GM18858 (cell line): ENCODE data around the gene LMNB1.
A peak's percentile ranks its signal among the peaks of the same experiment; 100 is the strongest.
"Not testable (repeated sequence)": the region's sequence is repeated elsewhere in the genome, so short reads cannot be mapped to it uniquely, and the experiment has no call there.

Experiments
- ATAC-seq: cut with Tn5 transposase; IDR thresholded peaks from one replicate; pipeline ENCODE4 v1.9.1; 2021; ENCODE audit not compliant: unreplicated experiment

LMNB1 gene

GRCh38 chr5:126818736-126819135, 41.8 kb downstream of the LMNB1 start:
- no peak for ATAC-seq

DNA sequence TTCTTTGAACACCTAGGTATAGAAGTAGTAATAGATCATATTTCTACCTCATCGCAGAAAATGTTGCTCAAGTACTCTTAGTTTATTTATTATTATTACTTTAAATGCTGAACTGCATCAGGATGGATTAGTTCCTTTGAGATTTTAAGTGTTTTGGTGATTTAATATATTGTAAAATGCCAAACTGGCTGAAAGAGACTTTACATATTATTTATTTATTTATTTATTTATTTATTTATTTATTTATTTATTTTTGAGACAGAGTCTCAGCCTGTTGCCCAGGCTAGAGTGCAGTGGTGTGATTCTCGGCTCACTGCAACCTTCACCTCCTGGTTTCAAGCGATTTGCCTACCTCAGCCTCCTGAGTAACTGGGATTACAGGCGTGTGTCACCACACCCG, 42.3 kb downstream of the LMNB1 start:
- no peak for ATAC-seq

DNA sequence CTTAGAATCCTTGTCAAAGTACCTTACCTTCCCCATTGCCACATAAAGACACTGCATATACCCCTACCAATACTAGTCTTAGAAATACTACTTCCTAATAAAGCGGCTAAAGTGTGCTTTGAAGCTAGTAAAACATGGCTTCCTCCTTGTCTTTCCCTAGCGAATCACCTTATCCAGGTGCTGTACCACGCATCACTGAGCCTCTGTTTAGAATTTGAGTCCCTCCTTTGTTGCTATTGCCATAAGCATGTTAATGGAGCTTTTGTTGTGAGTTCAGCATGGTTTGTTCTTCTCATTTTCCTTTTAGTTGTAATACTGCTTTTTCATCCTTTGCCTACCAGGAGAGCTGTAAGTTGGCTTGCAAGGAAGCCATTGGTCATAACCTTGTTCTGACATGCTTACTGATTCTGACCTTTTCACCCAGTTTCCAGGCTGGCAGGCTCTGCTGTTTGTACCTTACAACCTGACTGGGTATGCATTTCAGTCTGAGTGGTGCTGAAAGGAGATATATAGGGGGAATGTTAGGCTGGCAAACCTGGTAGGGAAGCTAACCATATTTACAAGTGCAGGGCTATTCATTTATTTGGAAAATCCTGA, 49.8 kb downstream of the LMNB1 start:
- ATAC-seq: no peak

GRCh38 chr5:126829098-126829497, 52.2 kb downstream of the LMNB1 start:
- ATAC-seq: no peak

DNA sequence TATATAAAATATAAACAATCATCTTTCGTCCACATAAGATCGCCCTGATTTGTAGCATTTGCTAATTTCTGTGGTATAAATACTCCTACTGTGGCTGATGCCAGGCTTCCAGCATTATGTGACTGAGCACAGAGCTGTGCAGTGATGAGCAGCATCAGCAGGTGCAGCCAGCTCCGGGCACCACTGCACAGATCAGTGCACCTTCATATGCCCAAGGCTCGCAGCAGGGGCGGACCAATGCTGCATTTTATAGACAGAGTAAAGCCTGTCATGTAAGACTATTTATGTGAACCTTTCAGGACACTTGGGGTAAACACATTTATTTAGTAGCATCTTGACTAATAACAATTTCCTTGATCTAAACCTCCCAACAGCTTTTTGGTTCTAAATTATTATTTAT, 53.1 kb downstream of the LMNB1 start:
- ATAC-seq: no peak

GRCh38 chr5:126831156-126831555, 54.2 kb downstream of the LMNB1 start:
- no peak for ATAC-seq

DNA sequence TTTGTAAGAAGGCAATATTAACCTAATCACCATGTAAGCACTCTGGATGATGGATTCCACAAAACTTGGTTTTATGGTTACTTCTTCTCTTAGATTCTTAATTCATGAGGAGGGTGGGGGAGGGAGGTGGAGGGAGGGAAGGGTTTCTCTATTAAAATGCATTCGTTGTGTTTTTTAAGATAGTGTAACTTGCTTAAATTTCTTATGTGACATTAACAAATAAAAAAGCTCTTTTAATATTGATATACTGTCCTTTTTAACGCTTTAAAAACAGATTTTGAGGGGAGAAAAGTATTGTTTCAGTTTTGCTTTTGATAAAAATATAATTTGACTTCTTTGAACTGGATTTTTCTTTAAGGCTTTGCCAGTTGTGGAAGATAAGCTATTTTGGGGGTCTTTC, 59.8 kb downstream of the LMNB1 start:
- no peak for ATAC-seq

DNA sequence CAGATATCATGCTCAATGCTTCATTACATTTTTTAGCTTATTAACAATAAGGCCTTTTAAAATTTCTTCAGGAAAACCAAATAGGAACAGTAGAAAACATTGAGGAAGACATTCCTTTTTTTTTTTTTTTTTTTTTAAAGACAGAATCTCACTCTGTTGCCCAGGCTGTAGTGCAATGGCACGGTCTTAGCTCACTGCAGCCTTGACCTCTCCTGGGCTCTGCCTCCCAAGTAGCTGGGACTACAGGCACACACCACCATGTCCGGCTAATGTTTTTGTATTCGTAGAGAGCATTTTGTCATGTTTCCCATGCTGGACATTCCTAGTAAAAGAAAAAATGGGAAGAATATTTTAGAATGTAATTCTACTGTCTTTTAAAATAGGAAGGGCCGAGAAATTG, 60.3 kb downstream of the LMNB1 start:
- no peak for ATAC-seq

DNA sequence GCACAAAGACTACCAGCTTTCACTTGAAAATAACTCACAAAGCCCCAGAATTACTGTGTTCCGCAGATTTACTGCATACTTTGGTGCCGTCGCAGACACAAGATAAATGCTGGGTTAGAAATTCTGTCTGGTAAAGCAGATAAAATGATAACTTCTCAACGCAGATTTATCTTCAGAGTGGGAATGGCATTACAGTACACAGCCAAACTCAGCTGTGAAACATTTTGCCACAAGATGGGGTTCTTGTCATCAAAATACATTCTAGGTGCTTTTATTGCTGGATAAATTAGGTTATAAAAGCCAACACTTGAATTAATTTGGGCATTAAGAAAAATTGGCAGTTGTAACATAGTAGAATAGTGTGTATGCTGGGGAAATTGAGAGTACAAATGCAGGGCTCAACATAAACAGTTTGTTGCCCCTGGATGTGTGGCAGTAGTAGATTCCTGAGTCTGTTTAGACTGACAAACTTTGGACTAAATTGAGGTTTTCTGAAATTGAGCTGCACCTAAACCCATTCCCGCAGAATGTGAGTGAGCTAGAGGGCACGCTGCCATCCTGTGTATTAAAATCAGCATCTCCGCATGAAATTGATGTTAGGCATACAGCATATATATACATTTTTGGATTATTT, 61.1 kb downstream of the LMNB1 start:
- no peak for ATAC-seq

DNA sequence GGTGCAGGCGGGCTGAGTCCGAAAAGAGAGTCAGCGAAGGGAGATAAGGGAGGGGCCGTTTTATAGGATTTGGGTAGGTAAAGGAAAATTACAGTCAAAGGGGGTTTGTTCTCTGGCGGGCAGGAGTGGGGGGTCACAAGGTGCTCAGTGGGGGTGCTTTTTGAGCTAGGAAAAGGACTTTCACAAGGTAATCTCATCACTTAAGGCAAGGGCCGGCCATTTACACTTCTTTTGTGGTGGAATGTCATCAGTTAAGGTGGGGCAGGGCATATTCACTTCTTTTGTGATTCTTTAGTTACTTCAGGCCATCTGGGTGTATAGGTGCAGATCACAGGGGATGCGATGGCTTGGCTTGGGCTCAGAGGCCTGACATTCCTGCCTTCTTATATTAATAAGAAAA, 62.5 kb downstream of the LMNB1 start:
- ATAC-seq: not testable (repeated sequence)

DNA sequence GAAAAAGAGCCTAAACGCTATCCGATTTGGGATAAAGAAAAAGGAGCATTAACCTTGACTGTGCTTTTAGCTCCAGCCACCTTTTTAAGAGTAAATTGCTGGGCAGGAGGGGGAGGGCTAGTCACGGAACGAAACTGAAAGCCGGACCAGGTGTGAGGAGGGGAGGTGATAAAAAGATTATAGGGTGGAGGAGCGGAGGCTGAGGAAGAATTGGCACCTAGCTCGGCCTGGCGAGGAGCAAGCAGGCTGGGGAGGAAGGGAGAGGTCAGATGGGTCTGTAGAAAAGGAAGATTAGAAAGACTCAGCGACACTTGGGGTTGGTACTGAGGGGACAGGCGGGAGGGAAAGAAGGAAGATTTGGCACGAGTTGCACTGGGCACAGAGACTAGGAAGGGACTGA, 66.4 kb downstream of the LMNB1 start:
- not testable (repeated sequence) for ATAC-seq

GRCh38 chr5:126845470-126846070, 68.6 kb downstream of the LMNB1 start:
- peak; percentile 80 for ATAC-seq

DNA sequence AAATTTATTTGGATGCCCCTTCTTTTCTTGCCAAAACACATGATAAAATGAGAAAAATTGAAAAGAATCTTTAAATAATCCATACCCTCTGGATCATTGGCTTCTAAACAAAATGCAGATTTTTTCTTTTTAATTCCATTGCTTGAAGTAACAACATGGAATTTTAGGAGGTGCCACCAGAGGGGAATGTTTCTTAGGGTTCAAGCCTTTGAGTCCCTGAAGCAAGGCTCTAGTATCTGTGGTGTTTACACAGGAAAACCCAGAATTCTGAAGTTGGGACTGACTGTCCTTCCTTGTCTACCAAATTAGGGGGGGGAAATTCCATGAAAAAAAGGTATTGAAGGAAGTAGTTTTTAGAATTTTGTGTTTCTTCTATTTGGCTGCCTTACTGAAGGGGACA, 69.4 kb downstream of the LMNB1 start:
- ATAC-seq: no peak

- no peak for ATAC-seq
Observed at GRCh38 chr5:126846744-126847455, 70.0 kb downstream of the LMNB1 start.

GRCh38 chr5:126847456-126847820, 70.5 kb downstream of the LMNB1 start:
- ATAC-seq: no peak

DNA sequence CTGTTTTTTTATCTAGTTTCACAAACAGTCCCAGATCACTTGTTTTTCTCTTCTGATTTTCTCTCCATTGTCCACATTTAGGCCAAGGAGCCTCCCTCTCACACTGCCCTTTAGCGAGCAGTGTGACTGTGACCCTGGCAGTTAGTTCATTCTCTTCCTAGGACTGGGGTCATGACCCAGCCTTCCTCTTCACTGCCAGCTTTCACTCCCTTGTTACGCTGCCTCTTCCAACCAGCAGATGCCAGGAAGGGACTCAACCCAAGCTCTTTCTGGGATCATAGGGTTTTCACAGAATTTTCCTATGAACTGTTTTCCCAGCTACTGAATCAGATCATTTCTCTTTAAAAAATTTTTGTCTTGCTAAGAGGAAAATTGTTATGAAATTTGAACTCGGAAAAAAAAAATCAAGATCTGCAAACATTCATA, 70.9 kb downstream of the LMNB1 start:
- ATAC-seq: no peak

DNA sequence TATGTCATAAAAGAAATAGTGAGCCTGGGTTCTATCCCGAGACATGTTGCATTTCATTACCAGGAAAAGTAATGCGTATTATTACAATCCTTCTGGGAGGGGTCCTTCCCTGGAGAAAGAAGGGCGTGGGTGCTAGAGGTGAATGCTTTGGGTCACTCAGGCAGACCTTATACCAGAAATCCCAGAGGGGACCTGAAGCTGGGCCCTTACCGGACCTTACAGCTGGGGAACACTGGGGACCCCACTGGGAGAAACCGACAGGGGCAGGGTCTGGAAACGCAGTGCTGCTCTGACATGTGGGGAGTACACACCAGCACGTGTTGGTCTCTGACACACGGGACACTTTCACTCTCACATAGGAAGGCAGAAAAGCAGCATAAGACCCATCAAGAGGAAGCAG, 71.3 kb downstream of the LMNB1 start:
- ATAC-seq: no peak

DNA sequence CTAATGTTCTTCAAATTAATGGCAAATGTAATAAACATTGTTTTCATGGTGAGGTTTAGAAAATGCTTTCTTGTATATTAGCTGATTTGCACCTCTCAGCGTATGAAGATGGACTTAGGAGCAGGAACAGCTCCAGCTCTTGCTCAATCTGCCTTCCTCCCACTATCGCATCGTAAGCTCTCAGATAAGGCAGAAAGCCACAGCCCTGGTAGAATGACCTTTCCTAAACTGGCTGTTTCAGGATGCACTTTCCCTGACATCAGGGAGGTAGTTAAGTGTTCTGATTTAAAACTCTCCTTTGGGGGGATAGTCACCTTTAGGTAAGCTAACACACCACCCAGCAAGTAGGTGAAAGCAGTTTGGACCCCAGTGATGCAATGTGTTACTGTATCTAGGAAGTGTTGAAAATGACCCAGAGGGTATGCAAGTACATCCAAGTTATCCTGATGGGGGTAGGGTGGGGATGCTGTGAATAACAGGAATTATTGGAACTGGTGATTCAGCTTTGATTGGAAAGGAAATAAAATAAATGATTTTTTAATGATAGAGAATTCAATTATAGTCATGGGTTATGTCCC, 72.3 kb downstream of the LMNB1 start:
- no peak for ATAC-seq

DNA sequence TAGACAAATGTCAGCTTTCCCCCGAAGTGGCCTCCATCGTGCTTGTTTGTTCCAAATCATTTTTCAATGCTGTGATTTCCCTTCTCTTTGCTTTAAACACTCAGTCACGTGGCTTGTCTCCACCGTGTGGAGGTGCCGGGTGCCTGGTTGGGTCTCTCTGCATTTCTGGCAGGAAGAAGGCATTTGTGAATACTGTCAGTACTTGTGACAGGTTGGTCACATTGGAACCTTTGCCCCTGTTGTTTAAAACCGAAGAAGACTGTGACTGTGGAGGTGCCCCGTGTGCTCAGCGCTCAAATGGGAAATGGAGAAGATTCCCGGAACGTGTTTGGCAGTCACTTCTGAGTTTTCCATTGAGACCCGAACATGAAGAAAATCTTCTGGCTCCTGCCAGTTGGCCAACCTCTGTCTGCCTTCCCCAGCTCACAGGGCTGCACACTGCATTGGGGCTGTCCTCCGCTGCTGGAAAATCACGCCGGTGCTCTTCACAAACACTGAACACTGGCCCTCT, 74.6 kb downstream of the LMNB1 start:
- ATAC-seq: no peak

GRCh38 chr5:126852091-126852571, 75.2 kb downstream of the LMNB1 start:
- ATAC-seq: peak; percentile 95

GRCh38 chr5:126852841-126853271, 75.9 kb downstream of the LMNB1 start:
- no peak for ATAC-seq
